Pancreas (tissue), 10 donors: Measurements from ENCODE around the gene USP48. TPM values are rescaled to one million over a fixed set of nuclear protein-coding genes. Genes with fewer than 3 reads are reported as not detected.

Experiments used
- ATAC-seq, 4 donors: fragments of 200-7000 bp; cut with Tn5 transposase; one replicate each; pipeline versions ENCODE4 v1.8.0 to v1.9.1; 2020; ENCODE audit warnings: mild to moderate bottlenecking in 4 of 4, moderate library complexity in 4 of 4
- DNase-seq, 6 donors: peaks; one replicate each; pipeline ENCODE4 v3.0.0-alpha.2; 2020
- FAIRE-seq: peaks from 2 replicates; lab custom pipeline; 2012; peaks lifted over from hg19 to GRCh38; lab: Jason Lieb, UNC
- H3K27ac ChIP-seq, 4 donors: fragments of 200-600 bp; sonication (generic); 1 replicate in 3 of 4; 2 replicates in 1 of 4; pipeline versions ENCODE4 v1.5.0 to v1.8.0; 2020
- H3K27me3 ChIP-seq, 4 donors: fragments of 200-600 bp; one replicate each; pipeline ENCODE4 v1.8.0; 2021
- H3K36me3 ChIP-seq, 3 donors: fragments of 200-600 bp; sonication (generic) in 1 of 3; one replicate each; pipeline versions ENCODE4 v1.5.0 to v1.8.0; 2020 to 2021
- H3K4me1 ChIP-seq, 3 donors: fragments of 200-600 bp; one replicate each; pipeline ENCODE4 v1.8.0; 2021
- H3K4me3 ChIP-seq, 4 donors: fragments of 200-600 bp; sonication (generic) in 2 of 4; one replicate each; pipeline versions ENCODE4 v1.5.0 to v1.8.0; 2020 to 2021
- H3K9me3 ChIP-seq, 4 donors: fragments of 200-600 bp; one replicate each; pipeline ENCODE4 v1.8.0; 2021
- CTCF ChIP-seq, 4 donors: fragments of 200-600 bp; sonication (generic) in 3 of 4; IDR thresholded peaks; one replicate each; pipeline versions ENCODE4 v1.5.0 to v1.8.0; 2021; ENCODE audit warnings: antibody characterized with exemption in 4 of 4
- WGBS, 2 donors: extraction: QIAGEN DNeasy Blood & Tissue Kit; methylation state at CpG; one replicate each; pipeline ENCODE4 v1.1.7; 2013; 5-methylcytosine and 5-hydroxymethylcytosine counted together
- intact Hi-C, 3 donors: fragments of 100-400 bp; cut with DNase I; formaldehyde crosslinking; loops; one replicate each; pipeline versions ENCODE4 v1.11.1 to v1.14.2; 2022
- polyA plus RNA-seq, 2 donors: library from polyadenylated mRNA; stranded (reverse); fragments of 200-250 nt; gene quantifications; one replicate each; pipeline ENCODE4 v1.2.3, GENCODE V29; 2013
- total RNA-seq, 6 donors: library from RNA; stranded (reverse); fragmentation: NEBNext Ultra II Directional in 4 of 6; extraction: Animal tissue kit (Norgen Biotek cat#: 25700) in 4 of 6; gene quantifications; one replicate each; pipeline versions ENCODE4 v1.2.1 to v1.2.4, GENCODE V29; 2021 to 2023
- donor health status: healthy with polysubstance abuse.
- donor health status: DM: no; HTN: no; CAD: no; lungs with moderate emphysema.
- donor health status: DM: no; HTN: no; CAD: no.
- donor health status: control.
- donor health status: control.
- donor health status: Bipolar disorder and iron deficiency.
- donor health status: DM: yes; HTN: yes; CAD: no.
- donor health status: DM: no; HTN: no; CAD: no.
- donor health status: DM: no; HTN: no; CAD: no.
- donor health status: DM: yes; HTN: yes; CAD: no.

USP48 gene
- total and polyA plus RNA-seq, 8 donors: 14.9 to 30.6 (median 25.9) TPM

- intact Hi-C loops: no loop called here
- TF ChIP-seq CTCF (IDR thresholded peaks at IDR 0.05): no peak
- FAIRE-seq (no peak), DNase-seq (peak in 1 of 6 donors; percentile 55), ATAC-seq (no peak)
- Histone ChIP-seq H3K4me3 (no peak overlapping the region), H3K9me3 (no peaks in the 10 kb centered on the region), H3K4me1 (no peaks in the 10 kb centered on the region), H3K36me3 (peaks cover 0 to 6% (median 0%) of the 10 kb centered on the region in 3 donors), H3K27me3 (no peaks in the 10 kb centered on the region), H3K27ac (no peak overlapping the region)
- WGBS, 2 donors: 91% methylated on average over 11 of the region's 11 CpGs
Observed at GRCh38 chr1:21821385-21822019, 38.6 kb upstream of the USP48 start.

- WGBS, 2 donors: 94 to 95% methylated on average over 9 of the region's 9 CpGs
- no peak for FAIRE-seq
- TF ChIP-seq CTCF (IDR thresholded peaks at IDR 0.05): no peak
- Histone ChIP-seq H3K4me3 (no peak overlapping the region), H3K36me3 (peaks cover 0 to 5% (median 0%) of the 10 kb centered on the region in 3 donors), H3K9me3 (no peaks in the 10 kb centered on the region), H3K27me3 (no peaks in the 10 kb centered on the region), H3K4me1 (no peaks in the 10 kb centered on the region), H3K27ac (no peak overlapping the region)
- intact Hi-C loops: no loop called here
- DNase-seq: no peak
- ATAC-seq: no peak
Observed at GRCh38 chr1:21820597-21821232, 37.8 kb upstream of the USP48 start.

- H3K36me3 ChIP-seq: peaks cover 0 to 2% (median 0%) of the 10 kb centered on the region in 3 donors
- H3K4me1 ChIP-seq: no peaks in the 10 kb centered on the region
- no peak for TF ChIP-seq CTCF (IDR thresholded peaks at IDR 0.05)
- no peak overlapping the region for H3K4me3 ChIP-seq
- peak in 3 of 4 donors; percentile 29 to 56 (median 54) for ATAC-seq
- intact Hi-C loops: no loop called here
- 53 to 60% methylated on average over 6 to 10 of the region's 10 CpGs for WGBS, 2 donors
- H3K27me3 ChIP-seq: no peaks in the 10 kb centered on the region
- DNase-seq: peak in 1 of 6 donors; percentile 46
- no peak for FAIRE-seq
- H3K9me3 ChIP-seq: no peaks in the 10 kb centered on the region
- no peak overlapping the region for H3K27ac ChIP-seq
Observed at GRCh38 chr1:21818656-21819055, 35.7 kb upstream of the USP48 start.

- H3K27ac ChIP-seq: no peak overlapping the region
- no peak for ATAC-seq
- no peak for FAIRE-seq
- intact Hi-C loops: no loop called here
- WGBS, 2 donors: 88 to 89% methylated on average over 8 of the region's 8 CpGs
- H3K36me3 ChIP-seq: no peaks in the 10 kb centered on the region
- no peaks in the 10 kb centered on the region for H3K4me1 ChIP-seq
- DNase-seq: no peak
- no peak overlapping the region for H3K4me3 ChIP-seq
- H3K27me3 ChIP-seq: no peaks in the 10 kb centered on the region
- H3K9me3 ChIP-seq: no peaks in the 10 kb centered on the region
- TF ChIP-seq CTCF (IDR thresholded peaks at IDR 0.05): no peak
Observed at GRCh38 chr1:21816602-21817302, 33.8 kb upstream of the USP48 start.
